AG09309 (cell line): ENCODE results near the gene ADAP1.

Source experiments
- DNase-seq: peaks from one replicate; pipeline ENCODE4 v3.0.0-alpha.2; 2010; ENCODE audit warnings: low read depth
- H3K4me3 ChIP-seq: 2 replicates; pipeline ENCODE4 v1.5.1; 2011; ENCODE audit warnings: mild to moderate bottlenecking, low read depth, low read length, moderate library complexity; ENCODE audit not compliant: control insufficient read depth
- TF ChIP-seq, protein P1 (sequence below): IDR thresholded peaks from 2 replicates; pipeline ENCODE4 v1.5.1; 2011; ENCODE audit warnings: mild to moderate bottlenecking, low read depth, low read length, inconsistent platforms; ENCODE audit not compliant: insufficient read depth, control insufficient read depth; ENCODE audit errors: missing control alignments

ADAP1 gene

DNA sequence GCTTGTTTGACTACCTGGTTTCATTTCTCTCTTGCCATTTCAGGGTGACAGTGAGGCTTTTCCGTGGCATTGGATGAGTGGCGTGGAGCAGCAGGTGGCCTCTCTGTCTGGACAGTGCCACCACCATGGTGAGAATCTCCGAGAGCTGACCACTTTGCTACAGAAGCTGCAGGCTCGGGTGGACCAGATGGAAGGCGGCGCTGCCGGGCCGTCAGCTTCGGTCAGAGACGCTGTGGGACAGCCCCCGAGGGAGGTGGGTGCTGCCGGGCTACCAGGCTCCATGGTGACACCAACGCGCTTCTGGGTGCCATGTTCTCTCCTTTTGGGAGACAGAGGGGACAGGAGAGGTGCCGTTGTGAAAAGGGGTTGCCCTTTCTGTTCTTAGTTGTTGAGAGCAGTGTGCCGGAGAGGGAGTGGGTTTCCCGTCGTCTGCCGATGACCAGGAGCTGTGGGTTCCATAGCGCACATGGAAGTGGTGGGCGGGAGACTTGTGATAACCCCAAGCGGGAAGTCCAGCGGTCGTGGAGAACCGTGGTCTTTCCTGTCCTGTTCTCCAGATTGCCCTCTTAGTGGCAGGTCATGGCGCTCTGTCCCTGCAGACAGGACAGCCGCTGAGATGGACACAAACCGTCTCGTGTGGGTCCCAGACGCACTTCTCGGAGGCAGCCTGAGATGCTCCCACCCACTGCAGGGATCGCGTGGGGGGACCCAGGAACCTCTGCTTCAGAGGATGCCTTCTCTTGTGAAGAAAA, 100.9 kb downstream of the ADAP1 start:
- TF ChIP-seq, protein P1, sequence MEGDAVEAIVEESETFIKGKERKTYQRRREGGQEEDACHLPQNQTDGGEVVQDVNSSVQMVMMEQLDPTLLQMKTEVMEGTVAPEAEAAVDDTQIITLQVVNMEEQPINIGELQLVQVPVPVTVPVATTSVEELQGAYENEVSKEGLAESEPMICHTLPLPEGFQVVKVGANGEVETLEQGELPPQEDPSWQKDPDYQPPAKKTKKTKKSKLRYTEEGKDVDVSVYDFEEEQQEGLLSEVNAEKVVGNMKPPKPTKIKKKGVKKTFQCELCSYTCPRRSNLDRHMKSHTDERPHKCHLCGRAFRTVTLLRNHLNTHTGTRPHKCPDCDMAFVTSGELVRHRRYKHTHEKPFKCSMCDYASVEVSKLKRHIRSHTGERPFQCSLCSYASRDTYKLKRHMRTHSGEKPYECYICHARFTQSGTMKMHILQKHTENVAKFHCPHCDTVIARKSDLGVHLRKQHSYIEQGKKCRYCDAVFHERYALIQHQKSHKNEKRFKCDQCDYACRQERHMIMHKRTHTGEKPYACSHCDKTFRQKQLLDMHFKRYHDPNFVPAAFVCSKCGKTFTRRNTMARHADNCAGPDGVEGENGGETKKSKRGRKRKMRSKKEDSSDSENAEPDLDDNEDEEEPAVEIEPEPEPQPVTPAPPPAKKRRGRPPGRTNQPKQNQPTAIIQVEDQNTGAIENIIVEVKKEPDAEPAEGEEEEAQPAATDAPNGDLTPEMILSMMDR, result no peak
- H3K4me3 ChIP-seq, result no peak overlapping the region
- no peak for DNase-seq

GRCh38 chr7:851204-851603, 103.3 kb downstream of the ADAP1 start:
- H3K4me3 ChIP-seq, result no peak overlapping the region
- TF ChIP-seq, protein P1, result no peak
- no peak for DNase-seq

- no peak overlapping the region for H3K4me3 ChIP-seq
- TF ChIP-seq, protein P1, result no peak
- no peak for DNase-seq
Measured at GRCh38 chr7:849781-850180, 104.7 kb downstream of the ADAP1 start.

DNA sequence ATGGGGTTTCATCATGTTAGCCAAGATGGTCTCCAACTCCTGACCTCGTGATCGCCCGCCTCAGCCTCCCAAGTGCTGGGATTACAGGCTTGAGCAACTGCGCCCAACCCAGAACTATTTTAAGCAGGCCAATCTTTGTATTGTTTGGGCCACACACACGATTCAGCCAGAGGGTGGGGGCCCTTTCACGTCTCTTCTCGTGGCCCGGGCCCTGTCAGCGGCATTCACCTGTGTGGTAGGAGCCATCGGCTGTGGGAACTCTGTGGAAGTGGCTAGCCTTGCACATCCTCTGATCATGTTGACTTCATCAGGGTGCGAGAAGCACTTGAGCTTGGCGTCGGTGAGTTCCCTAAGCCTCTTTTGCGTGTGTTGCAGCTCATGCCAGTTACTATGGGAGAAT, 105.3 kb downstream of the ADAP1 start:
- DNase-seq, result no peak
- TF ChIP-seq, protein P1, result no peak
- no peak overlapping the region for H3K4me3 ChIP-seq
